Stimulated activated CD4-positive, alpha-beta T cell treated with anti-CD3 and anti-CD28 coated beads, Interleukin-2, amount 100 ng/mL, for 4 hours (primary cell): ENCODE results near the gene HSPA9.
A peak's percentile ranks its signal among the peaks of the same experiment; 100 is the strongest.

Experiments used
- DNase-seq: peaks from one replicate; pipeline ENCODE4 v3.0.0-alpha.2; 2020; ENCODE audit warnings: low read depth

HSPA9 gene

GRCh38 chr5:138575194-138576015 is at the start of gene HSPA9:
HSPA9 (minus strand) TSS chr5:138575401; CDS start chr5:138575318, 83 bp downstream.
- DNase-seq = peak; percentile 96

GRCh38 chr5:138623053-138623452 is 47.9 kb upstream of the HSPA9 start:
- DNase-seq = no peak

- no peak for DNase-seq
Measured at GRCh38 chr5:138622051-138622450, 46.9 kb upstream of the HSPA9 start.

- no peak for DNase-seq
Measured at GRCh38 chr5:138620663-138621224, 45.5 kb upstream of the HSPA9 start.

GRCh38 chr5:138616508-138616907 is 41.3 kb upstream of the HSPA9 start:
- DNase-seq = no peak

- DNase-seq = no peak
Measured at GRCh38 chr5:138615461-138615860, 40.3 kb upstream of the HSPA9 start.

GRCh38 chr5:138611678-138612218 is 36.5 kb upstream of the HSPA9 start:
- no peak for DNase-seq

- DNase-seq = no peak
Measured at GRCh38 chr5:138610918-138611677, 35.9 kb upstream of the HSPA9 start.

GRCh38 chr5:138610415-138610917 is 35.3 kb upstream of the HSPA9 start:
- no peak for DNase-seq

GRCh38 chr5:138606378-138607064 is 31.3 kb upstream of the HSPA9 start:
- no peak for DNase-seq

- DNase-seq = no peak
Measured at GRCh38 chr5:138605254-138605972, 30.2 kb upstream of the HSPA9 start.

- no peak for DNase-seq
Measured at GRCh38 chr5:138604176-138604785, 29.1 kb upstream of the HSPA9 start.

GRCh38 chr5:138603249-138603920 is 28.2 kb upstream of the HSPA9 start:
- DNase-seq = no peak

- no peak for DNase-seq
Measured at GRCh38 chr5:138602371-138603000, 27.3 kb upstream of the HSPA9 start.

GRCh38 chr5:138601444-138601843 is 26.2 kb upstream of the HSPA9 start:
- DNase-seq = no peak

- DNase-seq = no peak
Measured at GRCh38 chr5:138600446-138600845, 25.2 kb upstream of the HSPA9 start.

GRCh38 chr5:138597661-138598400 is 22.6 kb upstream of the HSPA9 start:
- no peak for DNase-seq

- no peak for DNase-seq
Measured at GRCh38 chr5:138596105-138596881, 21.1 kb upstream of the HSPA9 start.
